ENCODE data around the gene ADGRF4. TPM values are rescaled to one million over a fixed set of nuclear protein-coding genes. Genes with fewer than 3 reads are reported as not detected.

The ADGRF4 gene
- total and polyA plus RNA-seq, 9 of the 15 experiments (the other 6 are each of a cell fraction or from before 2014, with no cell fraction given), result not detected

GRCh38 chr6:47698342-47698787, at the start of gene ADGRF4 (continued):
- TF ChIP-seq E2F5 (CRISPR knock-in tag; IDR thresholded peaks at IDR 0.05) (no peak), E2F4 (CRISPR knock-in tag; IDR thresholded peaks at IDR 0.05; ENCODE audit: low read depth) (no peak), CBFA2T3 (IDR thresholded peaks at IDR 0.05) (peak; percentile 66), ARID3B (CRISPR knock-in tag; IDR thresholded peaks at IDR 0.05; ENCODE audit: borderline replicate concordance) (no peak), GTF2A2 (tag; IDR thresholded peaks at IDR 0.05) (no peak), NEUROD1 (IDR thresholded peaks at IDR 0.05; ENCODE audit: borderline replicate concordance, low read depth, low read length, partially characterized antibody) (no peak), ATF3 (IDR thresholded peaks at IDR 0.05) (peak; percentile 54; the same call in 1 of the 2 replicates), ATF3 (CRISPR knock-in tag; conservative IDR thresholded peaks at IDR 0.05) (no peak), COPS2 (conservative IDR thresholded peaks at IDR 0.05) (no peak), CUX1 (CRISPR knock-in tag; IDR thresholded peaks at IDR 0.05) (no peak), MIER1 (IDR thresholded peaks at IDR 0.05; ENCODE audit: low read depth) (no peak), SIN3B (IDR thresholded peaks at IDR 0.05; ENCODE audit: low read depth) (no peak), TRIM25 (IDR thresholded peaks at IDR 0.05; ENCODE audit: borderline replicate concordance) (no peak), FUS (optimal IDR thresholded peaks at IDR 0.05; ENCODE audit: low read depth, low read length) (no peak), ZNF695 (CRISPR knock-in tag; IDR thresholded peaks at IDR 0.05) (no peak), KAT2B (IDR thresholded peaks at IDR 0.05; ENCODE audit: low read depth, low read length) (no peak), SMAD4 (CRISPR knock-in tag; conservative IDR thresholded peaks at IDR 0.05) (no peak), ZFP1 (CRISPR knock-in tag; IDR thresholded peaks at IDR 0.05) (no peak)

Data from K562 (cell line).